ENCODE results near the gene PKN1.

DNA sequence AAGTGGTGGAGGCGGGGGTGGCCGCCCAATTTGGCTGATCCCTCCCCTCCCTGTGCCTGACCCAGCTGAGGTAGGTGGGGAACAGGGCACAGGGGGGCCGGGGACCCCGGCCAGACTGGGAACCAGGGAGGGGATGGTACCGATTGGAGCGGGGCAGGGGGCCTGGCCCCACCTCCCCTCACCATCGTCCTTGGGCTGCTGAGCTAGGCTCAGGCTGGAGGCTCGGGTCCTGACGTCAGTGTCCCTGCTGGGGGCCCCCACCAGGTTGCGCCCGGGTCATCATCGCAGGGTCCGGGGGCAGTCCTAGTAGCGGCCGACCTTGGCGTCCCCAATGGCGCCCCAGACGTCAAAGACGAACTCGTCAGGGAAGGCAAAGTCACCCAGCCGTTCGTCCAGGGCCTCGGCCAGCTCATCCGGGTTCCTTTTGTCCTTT lies 45.0 kb downstream of the PKN1 start:
- TF ChIP-seq CTCF (IDR thresholded peaks at IDR 0.05) (no peak), POLR2A (IDR thresholded peaks at IDR 0.05) (no peak)
